H9 (cell line): ENCODE measurements around the gene PPL. TPM values are rescaled to one million over a fixed set of nuclear protein-coding genes. Genes with fewer than 3 reads are reported as not detected.

Source experiments
- DNase-seq: peaks from one replicate; pipeline ENCODE4 v3.0.0-alpha.2; 2017
- H2AFZ ChIP-seq: one replicate; pipeline ENCODE4 v1.6.1; 2013; ENCODE audit warnings: mild to moderate bottlenecking, low read length, control low read depth, moderate library complexity
- H2AK5ac ChIP-seq: 2 replicates; pipeline ENCODE4 v1.6.1; 2013; ENCODE audit warnings: low read length, control low read depth, mixed read lengths; ENCODE audit not compliant: insufficient read length
- H2BK120ac ChIP-seq: one replicate; pipeline ENCODE4 v1.6.1; 2013; ENCODE audit warnings: low read depth, mild to moderate bottlenecking, low read length, control low read depth, inconsistent platforms; ENCODE audit not compliant: poor library complexity, severe bottlenecking
- H2BK12ac ChIP-seq: 2 replicates; pipeline ENCODE4 v1.6.1; 2013; ENCODE audit warnings: low read length, control low read depth, mixed read lengths, low read depth; ENCODE audit not compliant: insufficient read length
- H2BK15ac ChIP-seq: 2 replicates; pipeline ENCODE4 v1.6.1; 2013; ENCODE audit warnings: low read depth, low read length, control low read depth
- H2BK20ac ChIP-seq: one replicate; pipeline ENCODE4 v1.6.1; 2013; ENCODE audit warnings: low read depth, mild to moderate bottlenecking, low read length, control low read depth, inconsistent platforms; ENCODE audit not compliant: poor library complexity, severe bottlenecking
- H2BK5ac ChIP-seq: 2 replicates; pipeline ENCODE4 v1.6.1; 2013; ENCODE audit warnings: low read length, control low read depth, mixed read lengths; ENCODE audit not compliant: insufficient read length
- H3K14ac ChIP-seq: 2 replicates; pipeline ENCODE4 v1.6.1; 2013; ENCODE audit warnings: low read length, control low read depth; ENCODE audit not compliant: insufficient read depth
- H3K18ac ChIP-seq: 2 replicates; pipeline ENCODE4 v1.6.1; 2013; ENCODE audit warnings: low read depth, mild to moderate bottlenecking, mixed read lengths, low read length, control low read depth; ENCODE audit not compliant: insufficient read length
- H3K23ac ChIP-seq: 2 replicates; pipeline ENCODE4 v1.6.1; 2013; ENCODE audit warnings: low read length, control low read depth, mixed read lengths, low read depth; ENCODE audit not compliant: insufficient read length
- H3K23me2 ChIP-seq: 2 replicates; pipeline ENCODE4 v1.6.1; 2013; ENCODE audit warnings: low read depth, mild to moderate bottlenecking, mixed read lengths, low read length, control low read depth; ENCODE audit not compliant: insufficient read length, poor library complexity, severe bottlenecking
- H3K27ac ChIP-seq: 2 replicates; pipeline ENCODE4 v1.5.1; 2013; ENCODE audit warnings: low read length, control low read depth, mixed read lengths, low read depth; ENCODE audit not compliant: insufficient read length
- H3K27me3 ChIP-seq: 2 replicates; pipeline ENCODE4 v1.6.1; 2013; ENCODE audit warnings: low read length, control low read depth, inconsistent platforms; ENCODE audit not compliant: insufficient read depth
- H3K4ac ChIP-seq: 2 replicates; pipeline ENCODE4 v1.6.1; 2013; ENCODE audit warnings: low read depth, mild to moderate bottlenecking, control low read depth, inconsistent platforms, low read length, moderate library complexity
- H3K4me1 ChIP-seq: 2 replicates; pipeline ENCODE4 v1.6.1; 2013; ENCODE audit warnings: low read length, control low read depth, inconsistent platforms; ENCODE audit not compliant: insufficient read depth
- H3K4me2 ChIP-seq: 2 replicates; pipeline ENCODE4 v1.6.1; 2013; ENCODE audit warnings: low read length, control low read depth, mixed read lengths; ENCODE audit not compliant: insufficient read length, insufficient read depth
- H3K56ac ChIP-seq: 2 replicates; pipeline ENCODE4 v1.6.1; 2013; ENCODE audit warnings: low read depth, mild to moderate bottlenecking, mixed read lengths, low read length, control low read depth; ENCODE audit not compliant: insufficient read length
- H3K79me1 ChIP-seq: 2 replicates; pipeline ENCODE4 v1.6.1; 2013; ENCODE audit warnings: low read depth, mild to moderate bottlenecking, moderate library complexity, low read length, control low read depth, inconsistent platforms; ENCODE audit not compliant: insufficient read depth, poor library complexity, severe bottlenecking
- H3K79me2 ChIP-seq: 2 replicates; pipeline ENCODE4 v1.6.1; 2013; ENCODE audit warnings: low read length, control low read depth, inconsistent platforms; ENCODE audit not compliant: insufficient read depth
- H3K9ac ChIP-seq: 2 replicates; pipeline ENCODE4 v1.6.1; 2013; ENCODE audit warnings: low read length, control low read depth, mixed read lengths; ENCODE audit not compliant: insufficient read length; ENCODE audit errors: extremely low read depth
- H3K9me3 ChIP-seq: one replicate; pipeline ENCODE4 v1.6.1; 2013; ENCODE audit warnings: low read depth, low read length, inconsistent platforms; ENCODE audit not compliant: control insufficient read depth
- H3T11ph ChIP-seq: one replicate; pipeline ENCODE4 v1.6.1; 2013; ENCODE audit warnings: mild to moderate bottlenecking, low read length, control low read depth, inconsistent platforms
- H4K20me1 ChIP-seq: one replicate; pipeline ENCODE4 v1.6.1; 2013; ENCODE audit not compliant: control insufficient read depth, insufficient read length, insufficient read depth
- H4K5ac ChIP-seq: 2 replicates; pipeline ENCODE4 v1.6.1; 2013; ENCODE audit warnings: low read depth, mild to moderate bottlenecking, mixed read lengths, low read length, control low read depth; ENCODE audit not compliant: insufficient read length
- H4K8ac ChIP-seq: replicated peaks from 2 replicates; pipeline ENCODE4 v1.6.1; 2013; ENCODE audit warnings: low read length, control low read depth, mixed read lengths, low read depth; ENCODE audit not compliant: insufficient read length
- H4K91ac ChIP-seq: 2 replicates; pipeline ENCODE4 v1.6.1; 2013; ENCODE audit warnings: low read depth, mild to moderate bottlenecking, moderate library complexity, mixed read lengths, low read length, control low read depth; ENCODE audit not compliant: insufficient read length
- H3K27ac Mint-ChIP-seq, 3 experiments: 2 replicates in 2 of 3; 3 replicates in 1 of 3; pipeline ENCODE4 v1.8.0; 2020 to 2021; ENCODE audit warnings: mixed read lengths in 3 of 3, mild to moderate bottlenecking in 1 of 3, moderate library complexity in 1 of 3
- H3K27me3 Mint-ChIP-seq: 2 replicates; pipeline ENCODE4 v1.8.0; 2021; ENCODE audit warnings: low read depth, mild to moderate bottlenecking, moderate library complexity, mixed read lengths
- H3K36me3 Mint-ChIP-seq, 3 experiments: 2 replicates in 2 of 3; 3 replicates in 1 of 3; pipeline ENCODE4 v1.8.0; 2020 to 2021; ENCODE audit warnings: low read depth in 3 of 3, mixed read lengths in 3 of 3; ENCODE audit not compliant: insufficient read depth in 1 of 3
- H3K4me1 Mint-ChIP-seq, 2 experiments: 2 replicates each; pipeline ENCODE4 v1.8.0; 2020; ENCODE audit warnings: mixed read lengths in 2 of 2
- H3K4me3 Mint-ChIP-seq, 2 experiments: 2 replicates in 1 of 2; 3 replicates in 1 of 2; pipeline ENCODE4 v1.8.0; 2020 to 2021; ENCODE audit warnings: mild to moderate bottlenecking in 2 of 2, mixed read lengths in 2 of 2, moderate library complexity in 1 of 2
- H3K9me3 Mint-ChIP-seq, 2 experiments: 2 replicates in 1 of 2; 3 replicates in 1 of 2; pipeline ENCODE4 v1.8.0; 2020; ENCODE audit warnings: mild to moderate bottlenecking in 2 of 2, mixed read lengths in 2 of 2, moderate library complexity in 1 of 2
- WGBS: extraction: QIAGEN DNeasy Blood & Tissue Kit; methylation state at CpG from one replicate; pipeline ENCODE4 v1.1.7; 2013; ENCODE audit warnings: missing lambda C conversion rate, low lambda C conversion rate, mixed read lengths; ENCODE audit not compliant: insufficient read length; ENCODE audit errors: extremely low coverage; 5-methylcytosine and 5-hydroxymethylcytosine counted together
- total RNA-seq: library from RNA; stranded (reverse); gene quantifications from 2 replicates; pipeline ENCODE4 v1.2.1, GENCODE V29; 2021
- TF ChIP-seq, protein P1 (sequence below): fragments of 200-600 bp; sonication (generic); conservative IDR thresholded peaks from 3 replicates; pipeline ENCODE4 v1.8.0; 2021; ENCODE audit warnings: antibody characterized with exemption, mild to moderate bottlenecking

The PPL gene
- total RNA-seq, 1 experiment from 2014 or later = 29.2 TPM

DNA sequence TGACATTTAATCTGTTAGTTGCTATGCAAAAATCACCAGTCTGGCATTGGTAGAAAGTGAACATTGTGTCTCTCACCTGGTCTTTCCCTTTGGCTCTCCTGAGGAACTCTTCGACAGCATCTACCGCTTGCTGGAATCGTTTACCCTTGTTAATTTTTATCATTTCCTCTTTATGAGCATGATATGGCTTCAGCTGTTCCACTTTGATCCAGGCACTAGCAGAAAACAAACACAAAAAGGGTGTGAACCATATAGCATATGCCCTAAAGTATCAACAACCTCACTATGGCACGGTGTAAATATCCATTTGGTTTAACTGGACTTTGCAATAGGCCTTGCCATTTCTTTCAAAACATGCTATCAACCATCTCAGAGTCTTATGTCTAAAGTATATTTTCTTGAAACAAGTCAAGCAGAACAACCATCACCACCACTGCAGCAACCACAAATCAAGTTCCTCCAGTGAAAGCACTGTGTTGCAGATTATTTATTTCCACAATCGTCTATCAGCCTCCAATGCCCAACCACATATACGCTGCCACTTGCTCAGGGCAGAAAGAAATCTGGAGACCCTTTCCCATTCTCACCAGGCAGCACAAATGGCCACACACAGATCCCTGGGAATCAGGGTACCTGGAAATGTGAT is 104.1 kb downstream of the PPL start:
- no peak overlapping the region for H2BK120ac ChIP-seq
- H3K23ac ChIP-seq = no peak overlapping the region
- no peak for DNase-seq
- H3K27me3 ChIP-seq = no peaks in the 10 kb centered on the region
- H3K27me3 Mint-ChIP-seq = no peaks in the 10 kb centered on the region
- no peak overlapping the region for H4K8ac ChIP-seq
- H3T11ph ChIP-seq = no peak overlapping the region
- H3K79me2 ChIP-seq = peaks cover 3% of the 10 kb centered on the region; the same call in 1 of the 2 replicates
- no peaks in the 10 kb centered on the region for H3K9me3 ChIP-seq
- no peak overlapping the region for H4K91ac ChIP-seq
- H3K4me2 ChIP-seq = no peak overlapping the region
- no peaks in the 10 kb centered on the region for H3K79me1 ChIP-seq
- no CpG with 5 or more reads among the region's 6 CpGs for WGBS
- H2AFZ ChIP-seq = no peak overlapping the region
- no peak overlapping the region for H2BK20ac ChIP-seq
- H4K20me1 ChIP-seq = no peaks in the 10 kb centered on the region
- H3K56ac ChIP-seq = no peak overlapping the region
- H3K36me3 Mint-ChIP-seq = peaks cover 21 to 69% (median 59%) of the 10 kb centered on the region in 3 experiments; a peak in 6 of 7 replicates
- H3K4me1 ChIP-seq = no peaks in the 10 kb centered on the region
- no peak overlapping the region for H2BK5ac ChIP-seq
- no peak overlapping the region for H3K14ac ChIP-seq
- no peak overlapping the region for H2BK12ac ChIP-seq
- no peak overlapping the region for H2AK5ac ChIP-seq
- H3K18ac ChIP-seq = no peak overlapping the region
- no peak overlapping the region for H3K27ac ChIP-seq
- no peak overlapping the region for H4K5ac ChIP-seq
- no peak overlapping the region for H3K4me3 Mint-ChIP-seq
- H3K23me2 ChIP-seq = no peaks in the 10 kb centered on the region
- no peaks in the 10 kb centered on the region for H3K9me3 Mint-ChIP-seq
- H3K4me1 Mint-ChIP-seq = no peaks in the 10 kb centered on the region
- H2BK15ac ChIP-seq = no peak overlapping the region
- no peak overlapping the region for H3K4ac ChIP-seq
- TF ChIP-seq, protein P1, sequence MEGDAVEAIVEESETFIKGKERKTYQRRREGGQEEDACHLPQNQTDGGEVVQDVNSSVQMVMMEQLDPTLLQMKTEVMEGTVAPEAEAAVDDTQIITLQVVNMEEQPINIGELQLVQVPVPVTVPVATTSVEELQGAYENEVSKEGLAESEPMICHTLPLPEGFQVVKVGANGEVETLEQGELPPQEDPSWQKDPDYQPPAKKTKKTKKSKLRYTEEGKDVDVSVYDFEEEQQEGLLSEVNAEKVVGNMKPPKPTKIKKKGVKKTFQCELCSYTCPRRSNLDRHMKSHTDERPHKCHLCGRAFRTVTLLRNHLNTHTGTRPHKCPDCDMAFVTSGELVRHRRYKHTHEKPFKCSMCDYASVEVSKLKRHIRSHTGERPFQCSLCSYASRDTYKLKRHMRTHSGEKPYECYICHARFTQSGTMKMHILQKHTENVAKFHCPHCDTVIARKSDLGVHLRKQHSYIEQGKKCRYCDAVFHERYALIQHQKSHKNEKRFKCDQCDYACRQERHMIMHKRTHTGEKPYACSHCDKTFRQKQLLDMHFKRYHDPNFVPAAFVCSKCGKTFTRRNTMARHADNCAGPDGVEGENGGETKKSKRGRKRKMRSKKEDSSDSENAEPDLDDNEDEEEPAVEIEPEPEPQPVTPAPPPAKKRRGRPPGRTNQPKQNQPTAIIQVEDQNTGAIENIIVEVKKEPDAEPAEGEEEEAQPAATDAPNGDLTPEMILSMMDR = no peak
- no peak overlapping the region for H3K27ac Mint-ChIP-seq
- H3K9ac ChIP-seq = no peak overlapping the region

Other genes starting within 250 kb of the PPL start
- 49.4 and 50.0 TPM in 2 replicates for gene NUDT16L1, start 243.6 kb downstream of the PPL start, total RNA-seq
- gene ANKS3, start 202.9 kb downstream of the PPL start, total RNA-seq = 27.3 and 32.0 TPM in 2 replicates
- 0.33 and 0.39 TPM in 2 replicates for gene DNAAF8, start 202.6 kb downstream of the PPL start, total RNA-seq
- gene ZNF500, start 170.0 kb downstream of the PPL start, total RNA-seq = 15.9 and 18.3 TPM in 2 replicates
- gene SEPTIN12, start 148.8 kb downstream of the PPL start, total RNA-seq = 0.48 TPM in 1 of 2 replicates, not detected in the other
- gene SMIM22, start 141.8 kb downstream of the PPL start, total RNA-seq = not detected in 2 replicates
- 33.5 and 36.4 TPM in 2 replicates for gene ROGDI, start 134.5 kb downstream of the PPL start, total RNA-seq
- gene GLYR1, start 89.9 kb downstream of the PPL start, total RNA-seq = 114 TPM in 2 replicates
- gene UBN1, start 89.7 kb downstream of the PPL start, total RNA-seq = 51.8 and 55.2 TPM in 2 replicates
- gene SEC14L5, start 21.2 kb upstream of the PPL start, total RNA-seq = 3.2 and 4.1 TPM in 2 replicates
- 12.1 and 12.7 TPM in 2 replicates for gene NAGPA, start 96.8 kb upstream of the PPL start, total RNA-seq
- gene C16orf89, start 128.8 kb upstream of the PPL start, total RNA-seq = 2.0 and 2.5 TPM in 2 replicates
- gene ALG1, start 134.7 kb upstream of the PPL start, total RNA-seq = 32.5 and 36.2 TPM in 2 replicates
- gene EEF2KMT, start 160.6 kb upstream of the PPL start, total RNA-seq = 16.4 and 18.1 TPM in 2 replicates